GM23248 (cell line): ENCODE measurements around the gene PPIG.
"Not testable (repeated sequence)": the region's sequence is repeated elsewhere in the genome, so short reads cannot be mapped to it uniquely, and the experiment has no call there.

Source experiments
- EZH2 ChIP-seq: fragments of 200-600 bp; sonication (generic); IDR thresholded peaks from 2 replicates; pipeline ENCODE4 v1.6.1; 2018; ENCODE audit warnings: antibody characterized with exemption, mild to moderate bottlenecking; ENCODE audit not compliant: insufficient read depth, poor library complexity, severe bottlenecking
- EZH2phosphoT487 ChIP-seq: fragments of 200-600 bp; sonication (generic); IDR thresholded peaks from 2 replicates; pipeline ENCODE4 v1.6.1; 2018; ENCODE audit warnings: antibody characterized with exemption, moderate library complexity, mild to moderate bottlenecking, low read depth; ENCODE audit not compliant: insufficient read depth

- TF ChIP-seq EZH2, EZH2phosphoT487: not testable (repeated sequence)
Measured at GRCh38 chr2:169596546-169596945, 12.4 kb downstream of the PPIG start.
